Peyer's patch (tissue), 4 donors: ENCODE measurements around the gene EFHC1.

Source experiments
- POLR2A ChIP-seq, 2 donors: fragments of 450-650 bp; IDR thresholded peaks; one replicate each; pipeline ENCODE4 v1.5.1; 2017; ENCODE audit warnings: antibody characterized with exemption in 2 of 2, mild to moderate bottlenecking in 2 of 2, moderate library complexity in 2 of 2
- TF ChIP-seq, protein P1 (sequence below), 6 experiments: fragments of 450-650 bp in 4 of 6; fragments of 200-600 bp in 2 of 6; sonication (generic) in 1 of 6; IDR thresholded peaks; one replicate each; pipeline ENCODE4 v1.5.1; 2017 to 2019; ENCODE audit warnings: antibody characterized with exemption in 6 of 6, mild to moderate bottlenecking in 3 of 6, moderate library complexity in 1 of 6

- no peak for TF ChIP-seq POLR2A (IDR thresholded peaks at IDR 0.05)
- TF ChIP-seq, protein P1, sequence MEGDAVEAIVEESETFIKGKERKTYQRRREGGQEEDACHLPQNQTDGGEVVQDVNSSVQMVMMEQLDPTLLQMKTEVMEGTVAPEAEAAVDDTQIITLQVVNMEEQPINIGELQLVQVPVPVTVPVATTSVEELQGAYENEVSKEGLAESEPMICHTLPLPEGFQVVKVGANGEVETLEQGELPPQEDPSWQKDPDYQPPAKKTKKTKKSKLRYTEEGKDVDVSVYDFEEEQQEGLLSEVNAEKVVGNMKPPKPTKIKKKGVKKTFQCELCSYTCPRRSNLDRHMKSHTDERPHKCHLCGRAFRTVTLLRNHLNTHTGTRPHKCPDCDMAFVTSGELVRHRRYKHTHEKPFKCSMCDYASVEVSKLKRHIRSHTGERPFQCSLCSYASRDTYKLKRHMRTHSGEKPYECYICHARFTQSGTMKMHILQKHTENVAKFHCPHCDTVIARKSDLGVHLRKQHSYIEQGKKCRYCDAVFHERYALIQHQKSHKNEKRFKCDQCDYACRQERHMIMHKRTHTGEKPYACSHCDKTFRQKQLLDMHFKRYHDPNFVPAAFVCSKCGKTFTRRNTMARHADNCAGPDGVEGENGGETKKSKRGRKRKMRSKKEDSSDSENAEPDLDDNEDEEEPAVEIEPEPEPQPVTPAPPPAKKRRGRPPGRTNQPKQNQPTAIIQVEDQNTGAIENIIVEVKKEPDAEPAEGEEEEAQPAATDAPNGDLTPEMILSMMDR (IDR thresholded peaks at IDR 0.05) = no peak
Measured at GRCh38 chr6:52513464-52513863, 93.3 kb downstream of the EFHC1 start.
